Liver (tissue), 9 donors: ENCODE measurements around the gene SLC26A9. TPM values are rescaled to one million over a fixed set of nuclear protein-coding genes. Genes with fewer than 3 reads are reported as not detected.

Experiments
- DNase-seq: peaks from one replicate; pipeline ENCODE4 v3.0.0-alpha.2; 2017; ENCODE audit warnings: low spot score
- H3K27ac ChIP-seq, 2 donors: one replicate each; pipeline ENCODE4 v1.7.0; 2013; ENCODE audit warnings: inconsistent platforms in 2 of 2, low read length in 2 of 2, control low read depth in 1 of 2, low read depth in 1 of 2, mild to moderate bottlenecking in 1 of 2
- H3K27me3 ChIP-seq, 4 donors: one replicate each; pipeline versions ENCODE4 v1.6.1 to v1.7.0; 2013; ENCODE audit warnings: low read length in 3 of 4, inconsistent platforms in 1 of 4, mild to moderate bottlenecking in 1 of 4, moderate library complexity in 1 of 4; ENCODE audit not compliant: control insufficient read depth in 4 of 4, insufficient read depth in 4 of 4
- H3K36me3 ChIP-seq, 4 donors: one replicate each; pipeline versions ENCODE4 v1.6.1 to v1.7.0; 2013; ENCODE audit warnings: low read length in 3 of 4, mild to moderate bottlenecking in 3 of 4, low read depth in 1 of 4, moderate library complexity in 1 of 4; ENCODE audit not compliant: control insufficient read depth in 4 of 4, insufficient read depth in 3 of 4
- H3K4me1 ChIP-seq, 4 donors: one replicate each; pipeline versions ENCODE4 v1.6.1 to v1.7.0; 2013; ENCODE audit warnings: low read length in 3 of 4, mild to moderate bottlenecking in 3 of 4, moderate library complexity in 1 of 4; ENCODE audit not compliant: control insufficient read depth in 4 of 4, insufficient read depth in 4 of 4
- H3K4me3 ChIP-seq, 3 donors: one replicate each; pipeline versions ENCODE4 v1.6.1 to v1.7.0; 2013; ENCODE audit warnings: low read length in 3 of 3, control low read depth in 1 of 3, low read depth in 1 of 3, mild to moderate bottlenecking in 1 of 3
- H3K9ac ChIP-seq, 2 donors: one replicate each; pipeline ENCODE4 v1.7.0; 2013; ENCODE audit warnings: low read length in 2 of 2, mild to moderate bottlenecking in 2 of 2, moderate library complexity in 2 of 2, control low read depth in 1 of 2, low read depth in 1 of 2
- H3K9me3 ChIP-seq, 4 donors: one replicate each; pipeline versions ENCODE4 v1.6.1 to v1.7.0; 2013; ENCODE audit warnings: low read length in 3 of 4; ENCODE audit not compliant: control insufficient read depth in 4 of 4
- EGR1 ChIP-seq, 2 donors: IDR thresholded peaks; 2 replicates each; pipeline ENCODE4 v1.6.1; 2016 to 2018; ENCODE audit warnings: antibody characterized with exemption in 2 of 2, low read depth in 2 of 2
- FOXA1 ChIP-seq: IDR thresholded peaks from 2 replicates; pipeline ENCODE4 v1.6.1; 2016; ENCODE audit warnings: antibody characterized with exemption
- GABPA ChIP-seq, 2 donors: IDR thresholded peaks in 1 of 2; conservative IDR thresholded peaks in 1 of 2; 2 replicates each; pipeline ENCODE4 v1.6.1; 2016; ENCODE audit warnings: antibody characterized with exemption in 2 of 2, mild to moderate bottlenecking in 1 of 2, moderate library complexity in 1 of 2
- HNF4G ChIP-seq: IDR thresholded peaks from 2 replicates; pipeline ENCODE4 v1.6.1; 2016; ENCODE audit warnings: antibody characterized with exemption
- JUND ChIP-seq, 2 donors: IDR thresholded peaks; 2 replicates each; pipeline ENCODE4 v1.6.1; 2016; ENCODE audit warnings: antibody characterized with exemption in 2 of 2
- NR2F2 ChIP-seq: IDR thresholded peaks from 2 replicates; pipeline ENCODE4 v1.6.1; 2016; ENCODE audit warnings: antibody characterized with exemption
- SP1 ChIP-seq: IDR thresholded peaks from 2 replicates; pipeline ENCODE4 v1.6.1; 2018; ENCODE audit warnings: antibody characterized with exemption, mild to moderate bottlenecking
- TAF1 ChIP-seq: conservative IDR thresholded peaks from 2 replicates; pipeline ENCODE4 v1.6.1; 2016; ENCODE audit warnings: antibody characterized with exemption, mild to moderate bottlenecking
- YY1 ChIP-seq: IDR thresholded peaks from 2 replicates; pipeline ENCODE4 v1.6.1; 2016; ENCODE audit warnings: antibody characterized with exemption, mild to moderate bottlenecking
- WGBS: extraction: QIAGEN DNeasy Blood & Tissue Kit; methylation state at CpG from one replicate; pipeline ENCODE4 v1.1.7; 2013; 5-methylcytosine and 5-hydroxymethylcytosine counted together
- polyA plus RNA-seq, 2 donors: library from polyadenylated mRNA; stranded (reverse) in 1 of 2; unstranded in 1 of 2; fragments of 200-250 nt in 1 of 2; fragments of >200 nt in 1 of 2; fragmentation: Nextera tagmentation in 1 of 2; extraction: Ambion mirVana in 1 of 2; gene quantifications; one replicate each; pipeline versions ENCODE4 v1.2.1 to v1.2.3, GENCODE V29; 2013 to 2015
- total RNA-seq, 2 donors: library from RNA; depleted of rRNA; stranded (reverse); fragments of >200 nt; gene quantifications; one replicate each; pipeline ENCODE4 v1.2.3, GENCODE V29; 2014
- TF ChIP-seq, protein P1 (sequence below): IDR thresholded peaks from 2 replicates; pipeline ENCODE4 v1.6.1; 2016; ENCODE audit warnings: antibody characterized with exemption, mild to moderate bottlenecking
- TF ChIP-seq, protein P2 (sequence below): IDR thresholded peaks from 2 replicates; pipeline ENCODE4 v1.6.1; 2016; ENCODE audit warnings: antibody characterized with exemption
- TF ChIP-seq, protein P3 (sequence below): IDR thresholded peaks from 2 replicates; pipeline ENCODE4 v1.6.1; 2016; ENCODE audit warnings: antibody characterized with exemption
- TF ChIP-seq, protein P4 (sequence below): fragments of 150-350 bp; IDR thresholded peaks from 2 replicates; pipeline ENCODE4 v1.5.1; 2017; ENCODE audit warnings: improper control_type of control experiment, low read depth, low read length; ENCODE audit not compliant: missing input control
- donor health status: healthy.
- donor health status: healthy.
- donor health status: healthy.
- donor health status: healthy.
- donor health status: healthy.

SLC26A9 gene
- total and polyA plus RNA-seq, 4 donors = not detected

DNA sequence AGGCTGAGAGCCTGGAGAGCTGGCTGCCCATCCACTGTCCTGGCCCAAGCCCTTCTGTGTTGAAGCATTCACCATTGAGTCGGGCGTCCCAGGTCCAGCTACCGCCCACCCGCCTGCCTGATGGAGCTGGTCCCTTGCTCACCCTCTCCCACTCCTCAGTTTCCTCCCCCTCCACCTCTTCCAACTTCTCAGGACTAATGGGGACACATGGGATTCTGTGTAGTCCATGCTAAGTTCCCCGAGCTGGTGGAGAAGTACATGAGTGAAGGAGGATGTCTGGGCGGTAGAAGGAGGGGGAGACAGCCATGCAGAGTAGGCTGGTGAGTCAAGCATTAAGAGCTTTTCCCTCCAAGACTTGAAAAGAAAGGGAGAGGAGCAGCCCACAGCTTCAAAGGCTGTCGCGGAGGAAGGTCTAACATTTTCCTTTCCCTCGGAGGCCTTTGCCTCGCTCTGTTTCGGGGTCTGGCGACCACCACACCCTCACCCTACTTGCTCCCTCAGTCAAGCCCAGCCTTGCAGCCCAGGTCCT lies 561 bp downstream of the SLC26A9 start (continued):
- TF ChIP-seq, protein P1, sequence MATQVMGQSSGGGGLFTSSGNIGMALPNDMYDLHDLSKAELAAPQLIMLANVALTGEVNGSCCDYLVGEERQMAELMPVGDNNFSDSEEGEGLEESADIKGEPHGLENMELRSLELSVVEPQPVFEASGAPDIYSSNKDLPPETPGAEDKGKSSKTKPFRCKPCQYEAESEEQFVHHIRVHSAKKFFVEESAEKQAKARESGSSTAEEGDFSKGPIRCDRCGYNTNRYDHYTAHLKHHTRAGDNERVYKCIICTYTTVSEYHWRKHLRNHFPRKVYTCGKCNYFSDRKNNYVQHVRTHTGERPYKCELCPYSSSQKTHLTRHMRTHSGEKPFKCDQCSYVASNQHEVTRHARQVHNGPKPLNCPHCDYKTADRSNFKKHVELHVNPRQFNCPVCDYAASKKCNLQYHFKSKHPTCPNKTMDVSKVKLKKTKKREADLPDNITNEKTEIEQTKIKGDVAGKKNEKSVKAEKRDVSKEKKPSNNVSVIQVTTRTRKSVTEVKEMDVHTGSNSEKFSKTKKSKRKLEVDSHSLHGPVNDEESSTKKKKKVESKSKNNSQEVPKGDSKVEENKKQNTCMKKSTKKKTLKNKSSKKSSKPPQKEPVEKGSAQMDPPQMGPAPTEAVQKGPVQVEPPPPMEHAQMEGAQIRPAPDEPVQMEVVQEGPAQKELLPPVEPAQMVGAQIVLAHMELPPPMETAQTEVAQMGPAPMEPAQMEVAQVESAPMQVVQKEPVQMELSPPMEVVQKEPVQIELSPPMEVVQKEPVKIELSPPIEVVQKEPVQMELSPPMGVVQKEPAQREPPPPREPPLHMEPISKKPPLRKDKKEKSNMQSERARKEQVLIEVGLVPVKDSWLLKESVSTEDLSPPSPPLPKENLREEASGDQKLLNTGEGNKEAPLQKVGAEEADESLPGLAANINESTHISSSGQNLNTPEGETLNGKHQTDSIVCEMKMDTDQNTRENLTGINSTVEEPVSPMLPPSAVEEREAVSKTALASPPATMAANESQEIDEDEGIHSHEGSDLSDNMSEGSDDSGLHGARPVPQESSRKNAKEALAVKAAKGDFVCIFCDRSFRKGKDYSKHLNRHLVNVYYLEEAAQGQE = no peak
- TF ChIP-seq YY1 (no peak), TAF1 (no peak), NR2F2 (no peak), GABPA (IDR thresholded peaks at IDR 0.05 in 1 of 2, conservative IDR thresholded peaks at IDR 0.05 in 1 of 2) (no peak), HNF4G (no peak)
- TF ChIP-seq, protein P2, sequence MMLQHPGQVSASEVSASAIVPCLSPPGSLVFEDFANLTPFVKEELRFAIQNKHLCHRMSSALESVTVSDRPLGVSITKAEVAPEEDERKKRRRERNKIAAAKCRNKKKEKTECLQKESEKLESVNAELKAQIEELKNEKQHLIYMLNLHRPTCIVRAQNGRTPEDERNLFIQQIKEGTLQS = no peak
- TF ChIP-seq, protein P3, sequence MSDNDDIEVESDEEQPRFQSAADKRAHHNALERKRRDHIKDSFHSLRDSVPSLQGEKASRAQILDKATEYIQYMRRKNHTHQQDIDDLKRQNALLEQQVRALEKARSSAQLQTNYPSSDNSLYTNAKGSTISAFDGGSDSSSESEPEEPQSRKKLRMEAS = no peak

DNA sequence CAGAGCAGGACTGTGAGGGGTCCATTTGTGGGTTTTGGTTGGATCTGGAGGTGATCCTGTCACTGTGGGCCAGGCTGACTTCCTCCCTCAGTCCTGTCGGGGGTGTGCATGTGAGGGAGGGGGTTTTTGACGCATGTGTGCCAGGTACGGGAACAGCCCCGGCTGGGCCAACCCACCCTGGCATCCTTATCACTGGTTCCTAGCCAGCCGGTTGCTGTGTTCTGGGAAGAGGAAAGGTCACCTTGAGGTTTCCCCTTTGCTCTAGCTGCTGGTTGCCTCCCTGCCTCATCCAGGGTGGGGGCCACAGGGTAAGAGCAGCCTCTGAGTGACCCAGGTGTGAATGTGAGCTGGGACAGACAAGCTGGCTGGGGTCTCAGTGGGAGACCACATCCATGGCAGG lies 2.5 kb downstream of the SLC26A9 start:
- WGBS = 70% methylated on average over 5 of the region's 5 CpGs
- TF ChIP-seq NR2F2 = no peak
- TF ChIP-seq, protein P1 = no peak
- TF ChIP-seq FOXA1 = no peak
- TF ChIP-seq, protein P4, sequence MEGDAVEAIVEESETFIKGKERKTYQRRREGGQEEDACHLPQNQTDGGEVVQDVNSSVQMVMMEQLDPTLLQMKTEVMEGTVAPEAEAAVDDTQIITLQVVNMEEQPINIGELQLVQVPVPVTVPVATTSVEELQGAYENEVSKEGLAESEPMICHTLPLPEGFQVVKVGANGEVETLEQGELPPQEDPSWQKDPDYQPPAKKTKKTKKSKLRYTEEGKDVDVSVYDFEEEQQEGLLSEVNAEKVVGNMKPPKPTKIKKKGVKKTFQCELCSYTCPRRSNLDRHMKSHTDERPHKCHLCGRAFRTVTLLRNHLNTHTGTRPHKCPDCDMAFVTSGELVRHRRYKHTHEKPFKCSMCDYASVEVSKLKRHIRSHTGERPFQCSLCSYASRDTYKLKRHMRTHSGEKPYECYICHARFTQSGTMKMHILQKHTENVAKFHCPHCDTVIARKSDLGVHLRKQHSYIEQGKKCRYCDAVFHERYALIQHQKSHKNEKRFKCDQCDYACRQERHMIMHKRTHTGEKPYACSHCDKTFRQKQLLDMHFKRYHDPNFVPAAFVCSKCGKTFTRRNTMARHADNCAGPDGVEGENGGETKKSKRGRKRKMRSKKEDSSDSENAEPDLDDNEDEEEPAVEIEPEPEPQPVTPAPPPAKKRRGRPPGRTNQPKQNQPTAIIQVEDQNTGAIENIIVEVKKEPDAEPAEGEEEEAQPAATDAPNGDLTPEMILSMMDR = no peak
- no peak for TF ChIP-seq TAF1
- TF ChIP-seq SP1 = no peak
- no peak for TF ChIP-seq GABPA (IDR thresholded peaks at IDR 0.05 in 1 of 2, conservative IDR thresholded peaks at IDR 0.05 in 1 of 2)
- no peak for TF ChIP-seq EGR1 (IDR thresholded peaks at IDR 0.05; ENCODE audit: low read depth in 2 of 2)
- TF ChIP-seq JUND (IDR thresholded peaks at IDR 0.05) = no peak
- no peaks in the 10 kb centered on the region for H3K36me3 ChIP-seq

More for the DNA sequence above, 2.5 kb downstream of the SLC26A9 start:
- H3K4me3 ChIP-seq = no peak overlapping the region
- H3K27me3 ChIP-seq = peaks cover 0 to 2% (median 0%) of the 10 kb centered on the region in 4 donors
- H3K4me1 ChIP-seq = no peaks in the 10 kb centered on the region
- no peak for DNase-seq
- no peaks in the 10 kb centered on the region for H3K9me3 ChIP-seq
- H3K27ac ChIP-seq = no peak overlapping the region
- H3K9ac ChIP-seq = no peak overlapping the region
